PFSK-1 (cell line): ENCODE results near the gene RNF19B.

Source experiments
- FOXP2 ChIP-seq: optimal IDR thresholded peaks from 2 replicates; pipeline ENCODE3; 2011; ENCODE audit warnings: borderline replicate concordance, control low read depth, inconsistent platforms; ENCODE audit not compliant: insufficient read depth; ENCODE audit errors: extremely low read length, extremely low read depth
- POLR2AphosphoS5 ChIP-seq: IDR thresholded peaks from 2 replicates; pipeline ENCODE4 v1.6.1; 2012; ENCODE audit warnings: low read depth, mild to moderate bottlenecking, control low read depth, low read length, moderate library complexity
- SIN3A ChIP-seq: IDR thresholded peaks from 2 replicates; pipeline ENCODE4 v1.6.1; 2012; ENCODE audit warnings: mild to moderate bottlenecking, low read length, moderate library complexity, borderline replicate concordance; ENCODE audit not compliant: insufficient read depth
- TAF1 ChIP-seq: IDR thresholded peaks from 2 replicates; pipeline ENCODE4 v1.6.1; 2012; ENCODE audit warnings: low read length, control low read depth, borderline replicate concordance; ENCODE audit not compliant: insufficient read depth
- TF ChIP-seq, protein P1 (sequence below), 2 experiments: IDR thresholded peaks; 2 replicates each; pipeline versions ENCODE4 v1.6.1 to v1.8.0; 2011 to 2012; ENCODE audit warnings: low read depth in 2 of 2, low read length in 2 of 2, control low read depth in 1 of 2, inconsistent platforms in 1 of 2, mild to moderate bottlenecking in 1 of 2, moderate library complexity in 1 of 2; ENCODE audit not compliant: insufficient read depth in 1 of 2

The RNF19B gene

GRCh38 chr1:32967888-32968568 lies 3.4 kb upstream of the RNF19B start:
- TF ChIP-seq FOXP2 (no peak), TAF1 (no peak), POLR2AphosphoS5 (no peak), SIN3A (no peak)
- TF ChIP-seq, protein P1, sequence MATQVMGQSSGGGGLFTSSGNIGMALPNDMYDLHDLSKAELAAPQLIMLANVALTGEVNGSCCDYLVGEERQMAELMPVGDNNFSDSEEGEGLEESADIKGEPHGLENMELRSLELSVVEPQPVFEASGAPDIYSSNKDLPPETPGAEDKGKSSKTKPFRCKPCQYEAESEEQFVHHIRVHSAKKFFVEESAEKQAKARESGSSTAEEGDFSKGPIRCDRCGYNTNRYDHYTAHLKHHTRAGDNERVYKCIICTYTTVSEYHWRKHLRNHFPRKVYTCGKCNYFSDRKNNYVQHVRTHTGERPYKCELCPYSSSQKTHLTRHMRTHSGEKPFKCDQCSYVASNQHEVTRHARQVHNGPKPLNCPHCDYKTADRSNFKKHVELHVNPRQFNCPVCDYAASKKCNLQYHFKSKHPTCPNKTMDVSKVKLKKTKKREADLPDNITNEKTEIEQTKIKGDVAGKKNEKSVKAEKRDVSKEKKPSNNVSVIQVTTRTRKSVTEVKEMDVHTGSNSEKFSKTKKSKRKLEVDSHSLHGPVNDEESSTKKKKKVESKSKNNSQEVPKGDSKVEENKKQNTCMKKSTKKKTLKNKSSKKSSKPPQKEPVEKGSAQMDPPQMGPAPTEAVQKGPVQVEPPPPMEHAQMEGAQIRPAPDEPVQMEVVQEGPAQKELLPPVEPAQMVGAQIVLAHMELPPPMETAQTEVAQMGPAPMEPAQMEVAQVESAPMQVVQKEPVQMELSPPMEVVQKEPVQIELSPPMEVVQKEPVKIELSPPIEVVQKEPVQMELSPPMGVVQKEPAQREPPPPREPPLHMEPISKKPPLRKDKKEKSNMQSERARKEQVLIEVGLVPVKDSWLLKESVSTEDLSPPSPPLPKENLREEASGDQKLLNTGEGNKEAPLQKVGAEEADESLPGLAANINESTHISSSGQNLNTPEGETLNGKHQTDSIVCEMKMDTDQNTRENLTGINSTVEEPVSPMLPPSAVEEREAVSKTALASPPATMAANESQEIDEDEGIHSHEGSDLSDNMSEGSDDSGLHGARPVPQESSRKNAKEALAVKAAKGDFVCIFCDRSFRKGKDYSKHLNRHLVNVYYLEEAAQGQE (IDR thresholded peaks at IDR 0.05; ENCODE audit: insufficient read depth in 1 of 2, low read depth in 2 of 2, low read length in 2 of 2) = no peak

DNA sequence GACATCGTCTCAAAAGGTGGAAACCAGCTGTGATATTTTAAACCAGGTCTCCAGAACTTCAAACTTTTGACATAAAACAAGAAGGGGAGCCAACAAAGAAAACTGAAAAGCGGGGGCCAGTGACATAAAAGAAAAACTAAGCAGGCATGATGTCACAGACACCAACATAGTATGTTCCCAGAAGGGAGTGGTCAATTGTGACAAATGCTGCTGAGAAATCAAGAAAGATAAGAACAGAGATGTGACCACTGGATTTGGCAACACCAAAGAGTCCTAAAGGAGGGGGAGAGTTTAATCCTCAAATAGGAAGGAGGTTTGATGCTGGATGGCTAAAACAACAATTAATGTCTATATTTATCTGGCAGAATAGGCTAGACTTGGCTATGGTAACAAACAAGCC lies 2.3 kb upstream of the RNF19B start:
- TF ChIP-seq SIN3A (no peak), FOXP2 (no peak), POLR2AphosphoS5 (no peak), TAF1 (no peak)
- TF ChIP-seq, protein P1 (IDR thresholded peaks at IDR 0.05; ENCODE audit: insufficient read depth in 1 of 2, low read depth in 2 of 2, low read length in 2 of 2) = no peak

DNA sequence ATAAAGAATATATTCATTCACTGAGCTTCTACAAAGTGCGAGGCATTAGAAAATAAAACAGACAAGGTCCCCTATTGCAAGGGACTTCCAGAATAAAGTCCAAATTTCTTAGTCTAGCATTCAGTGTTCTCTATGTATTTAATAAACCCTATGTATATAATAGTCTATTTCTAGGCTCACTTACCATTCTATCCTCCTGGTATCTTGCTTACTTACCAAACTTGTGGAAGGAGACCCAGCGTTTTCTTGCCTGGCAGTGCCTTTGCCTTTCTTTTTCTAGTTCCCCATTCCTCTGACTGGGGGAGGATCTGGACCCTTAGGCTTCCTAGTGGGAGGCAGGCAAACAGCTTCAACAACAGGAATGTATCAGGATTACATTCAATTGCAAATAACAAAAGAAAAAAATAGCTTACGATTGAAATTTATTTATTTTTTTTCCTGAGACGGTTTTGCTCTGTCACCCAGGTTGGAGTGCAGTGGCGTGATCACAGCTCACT lies 690 bp upstream of the RNF19B start:
- TF ChIP-seq FOXP2 (no peak), TAF1 (no peak), SIN3A (no peak), POLR2AphosphoS5 (no peak)
- TF ChIP-seq, protein P1 (IDR thresholded peaks at IDR 0.05; ENCODE audit: insufficient read depth in 1 of 2, low read depth in 2 of 2, low read length in 2 of 2) = no peak

- TF ChIP-seq POLR2AphosphoS5 = no peak
- no peak for TF ChIP-seq FOXP2
- TF ChIP-seq SIN3A = no peak
- TF ChIP-seq, protein P1 (IDR thresholded peaks at IDR 0.05; ENCODE audit: insufficient read depth in 1 of 2, low read depth in 2 of 2, low read length in 2 of 2) = peak; percentile 70 to 83
- no peak for TF ChIP-seq TAF1
Observed at GRCh38 chr1:32963746-32964460, 706 bp downstream of the RNF19B start.

DNA sequence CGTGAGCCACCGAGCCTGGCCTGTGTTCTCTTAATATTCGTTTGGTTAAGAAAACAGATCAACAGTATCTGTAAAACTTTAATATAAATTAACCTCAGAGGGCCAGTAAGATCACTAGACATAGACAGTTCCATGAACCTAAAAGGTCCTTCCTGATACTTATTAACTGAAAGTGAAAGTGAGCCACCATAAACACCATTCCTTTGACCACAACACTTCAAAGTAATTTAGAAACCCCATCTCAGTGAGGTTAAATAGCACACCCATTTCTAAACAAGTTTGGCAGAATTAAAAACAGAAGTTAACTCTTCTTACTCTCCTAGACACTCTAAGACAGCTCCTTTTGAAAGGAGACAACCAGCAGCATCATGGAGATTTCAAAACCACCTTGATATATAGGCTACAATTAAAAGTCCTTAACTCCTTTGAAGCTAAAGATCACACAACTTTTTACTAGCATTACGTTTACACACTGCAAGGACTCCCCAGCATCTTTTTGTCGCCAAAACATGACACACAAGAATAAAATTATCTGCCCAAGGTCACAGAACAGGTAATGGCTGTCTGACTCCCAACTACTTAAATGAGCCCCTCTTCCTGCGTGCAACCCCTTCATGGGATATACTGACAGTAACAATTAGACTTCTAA lies 2.2 kb downstream of the RNF19B start:
- TF ChIP-seq FOXP2 = no peak
- no peak for TF ChIP-seq TAF1
- TF ChIP-seq, protein P1 (IDR thresholded peaks at IDR 0.05; ENCODE audit: insufficient read depth in 1 of 2, low read depth in 2 of 2, low read length in 2 of 2) = no peak
- TF ChIP-seq POLR2AphosphoS5 = no peak
- no peak for TF ChIP-seq SIN3A
